GM12878 (cell line): ENCODE data around the gene SF3B6. TPM values are rescaled to one million over a fixed set of nuclear protein-coding genes. Genes with fewer than 3 reads are reported as not detected.

Experiments
- ATF2 ChIP-seq: IDR thresholded peaks from 2 replicates; pipeline ENCODE4 v1.6.1; 2012; ENCODE audit warnings: low read length, inconsistent platforms
- BCLAF1 ChIP-seq: fragments of 450-650 bp; IDR thresholded peaks from 2 replicates; pipeline ENCODE4 v1.6.1; 2017; ENCODE audit warnings: antibody characterized with exemption, mild to moderate bottlenecking, moderate library complexity
- BRCA1 ChIP-seq: IDR thresholded peaks from 2 replicates; pipeline ENCODE4 v1.6.1; 2011; ENCODE audit warnings: low read depth, low read length, improper control_type of control experiment
- CBX5 ChIP-seq: sonication (generic); IDR thresholded peaks from 2 replicates; pipeline ENCODE4 v1.6.1; 2016; ENCODE audit warnings: low read depth, moderate library complexity, mild to moderate bottlenecking, inconsistent platforms
- CEBPB ChIP-seq, 2 experiments: fragments of 150-350 bp in 1 of 2; IDR thresholded peaks; 2 replicates each; pipeline ENCODE4 v1.6.1; 2012 to 2014; ENCODE audit warnings: low read depth in 2 of 2, low read length in 2 of 2, borderline replicate concordance in 1 of 2, inconsistent platforms in 1 of 2
- EGR1 ChIP-seq, 2 experiments: IDR thresholded peaks; 1 replicate in 1 of 2; 2 replicates in 1 of 2; pipeline ENCODE4 v1.6.1; 2011 to 2012; ENCODE audit warnings: low read depth in 2 of 2, low read length in 2 of 2, borderline replicate concordance in 1 of 2, mild to moderate bottlenecking in 1 of 2, moderate library complexity in 1 of 2
- ESRRA ChIP-seq: IDR thresholded peaks from 2 replicates; pipeline ENCODE4 v1.6.1; 2012; ENCODE audit warnings: mild to moderate bottlenecking, low read length, improper control_type of control experiment
- IRF5 ChIP-seq: fragments of 450-650 bp; IDR thresholded peaks from 2 replicates; pipeline ENCODE4 v1.6.1; 2017; ENCODE audit warnings: borderline replicate concordance
- KLF5 ChIP-seq: fragments of 450-650 bp; IDR thresholded peaks from 2 replicates; pipeline ENCODE4 v1.6.1; 2014; ENCODE audit warnings: mild to moderate bottlenecking; ENCODE audit not compliant: partially characterized antibody
- MEF2A ChIP-seq: IDR thresholded peaks from 2 replicates; pipeline ENCODE4 v1.6.1; 2011; ENCODE audit warnings: low read depth, mild to moderate bottlenecking, low read length, moderate library complexity; ENCODE audit not compliant: insufficient read depth
- NFXL1 ChIP-seq: fragments of 450-650 bp; IDR thresholded peaks from 2 replicates; pipeline ENCODE4 v1.6.1; 2017; ENCODE audit warnings: antibody characterized with exemption, mild to moderate bottlenecking, borderline replicate concordance
- NR2C2 ChIP-seq: IDR thresholded peaks from 2 replicates; pipeline ENCODE4 v1.6.1; 2011; ENCODE audit warnings: borderline replicate concordance, low read depth; ENCODE audit not compliant: control insufficient read depth, insufficient read length
- SPI1 ChIP-seq: IDR thresholded peaks from 2 replicates; pipeline ENCODE4 v1.6.1; 2011; ENCODE audit warnings: low read depth, mild to moderate bottlenecking, low read length, moderate library complexity, borderline replicate concordance; ENCODE audit not compliant: insufficient read depth
- SUPT20H ChIP-seq: IDR thresholded peaks from 2 replicates; pipeline ENCODE4 v1.6.1; 2011; ENCODE audit warnings: low read depth, mild to moderate bottlenecking, low read length, moderate library complexity, borderline replicate concordance; ENCODE audit not compliant: control insufficient read depth
- USF1 ChIP-seq: IDR thresholded peaks from 2 replicates; pipeline ENCODE4 v1.6.1; 2011; ENCODE audit warnings: borderline replicate concordance, low read depth, mild to moderate bottlenecking, moderate library complexity, mixed read lengths, low read length; ENCODE audit not compliant: insufficient read depth; ENCODE audit errors: extremely low read length
- ZNF217 ChIP-seq: fragments of 450-650 bp; IDR thresholded peaks from 2 replicates; pipeline ENCODE4 v1.6.1; 2017; ENCODE audit warnings: antibody characterized with exemption, mild to moderate bottlenecking
- ZNF592 ChIP-seq: fragments of 450-650 bp; IDR thresholded peaks from 2 replicates; pipeline ENCODE4 v1.6.1; 2017; ENCODE audit warnings: mild to moderate bottlenecking, moderate library complexity
- polyA plus RNA-seq, 11 experiments: library from polyadenylated mRNA; depleted of rRNA in 4 of 11; unstranded in 6 of 11; stranded (reverse) in 5 of 11; fragments of >200 nt; fragmentation: Nextera tagmentation in 4 of 11; fragmentation: Illumina TruSeq in 1 of 11; extraction: Ambion mirVana in 4 of 11; extraction: Trizol in 1 of 11; gene quantifications; 1 replicate in 1 of 11; 2 replicates in 10 of 11; pipeline versions ENCODE4 v1.2.1 to v1.2.3, GENCODE V29; 2011 to 2016; ENCODE audit warnings: inconsistent platforms in 2 of 11, missing spikeins in 2 of 11, low read depth in 1 of 11
- total RNA-seq, 4 experiments: library from RNA; depleted of rRNA in 3 of 4; stranded (reverse); fragments of >200 nt in 3 of 4; fragmentation: Illumina TruSeq in 1 of 4; extraction: Trizol in 1 of 4; gene quantifications; 2 replicates each; pipeline versions ENCODE4 v1.2.1 to v1.2.3, GENCODE V29; 2013 to 2021

SF3B6 gene
- total and polyA plus RNA-seq, 10 of the 15 experiments (the other 5 are each of a cell fraction or from before 2014, with no cell fraction given), result 118 to 584 (median 270) TPM

- TF ChIP-seq ZNF592 (0 out of 2 replicates have a peak, but pooled peaks have one; percentile 52), CBX5 (peak; percentile 50; the same call in 1 of the 2 replicates), ATF2 (no peak), EGR1 (IDR thresholded peaks at IDR 0.05; ENCODE audit: borderline replicate concordance in 1 of 2, low read depth in 2 of 2, low read length in 2 of 2) (peak in 1 of 2 experiments; percentile 88; a peak in 2 of 3 replicates), CEBPB (IDR thresholded peaks at IDR 0.05; ENCODE audit: borderline replicate concordance in 1 of 2, low read depth in 2 of 2, low read length in 2 of 2) (no peak), IRF5 (peak; percentile 56; the same call in 1 of the 2 replicates), MEF2A (no peak), SUPT20H (no peak), NFXL1 (peak; percentile 66; the same call in 1 of the 2 replicates), NR2C2 (no peak), KLF5 (no peak), SPI1 (no peak; the same call in 1 of the 2 replicates), ESRRA (peak; percentile 8), BCLAF1 (0 out of 2 replicates have a peak, but pooled peaks have one; percentile 57), ZNF217 (peak; percentile 73), USF1 (no peak), BRCA1 (no peak)
These were observed 47.2 kb upstream of the SF3B6 start, which contains the start of the genes FAM228B and PFN4 (continued) for GRCh38 chr2:24123195-24123921.
